HG02588 (cell line): Measurements from ENCODE around the gene CITED4.
A peak's percentile ranks its signal among the peaks of the same experiment; 100 is the strongest.

Source experiments
- ATAC-seq: cut with Tn5 transposase; IDR thresholded peaks from one replicate; pipeline ENCODE4 v1.9.1; 2021; ENCODE audit warnings: mild to moderate bottlenecking, moderate library complexity; ENCODE audit not compliant: unreplicated experiment

Gene CITED4

DNA sequence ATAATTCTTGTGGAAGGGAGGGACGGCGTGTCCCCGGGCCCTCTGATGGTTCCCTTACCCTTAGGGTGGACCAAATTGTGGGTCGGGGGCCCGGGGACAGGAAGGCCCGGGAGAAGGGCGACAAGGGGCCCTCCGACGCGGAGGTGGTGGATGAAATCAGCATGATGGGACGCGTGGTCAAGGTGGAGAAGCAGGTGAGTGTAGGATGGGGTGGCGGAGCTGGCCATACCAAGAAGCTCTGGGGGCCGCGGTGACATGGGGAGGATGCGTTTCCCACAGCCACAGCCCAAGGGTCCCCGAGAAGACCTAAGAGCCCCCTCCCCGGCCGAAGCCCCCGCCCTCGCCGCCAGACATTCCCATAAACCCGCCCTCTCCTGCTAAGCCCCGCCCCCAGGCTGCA lies 24.6 kb downstream of the CITED4 start:
- no peak for ATAC-seq

DNA sequence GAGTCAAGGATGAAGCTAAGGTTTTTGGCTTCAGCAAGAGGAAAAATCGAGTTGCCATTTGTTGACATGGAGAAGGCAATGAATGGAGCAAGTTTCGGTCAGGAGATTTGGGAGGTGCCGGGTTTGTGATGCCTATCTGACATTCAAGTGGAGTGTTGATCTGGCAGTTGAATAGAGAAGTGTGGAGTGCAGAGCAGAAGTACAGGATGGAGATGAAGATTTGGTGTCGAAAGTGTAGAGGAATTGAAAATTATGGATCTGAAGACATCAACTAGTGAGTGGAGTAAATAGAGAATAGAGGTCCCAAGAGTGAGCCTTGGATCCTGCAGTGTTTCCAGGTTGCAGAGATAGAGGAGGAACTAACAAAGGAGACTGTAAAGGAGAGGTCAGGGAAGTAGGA lies 25.9 kb downstream of the CITED4 start:
- no peak for ATAC-seq

DNA sequence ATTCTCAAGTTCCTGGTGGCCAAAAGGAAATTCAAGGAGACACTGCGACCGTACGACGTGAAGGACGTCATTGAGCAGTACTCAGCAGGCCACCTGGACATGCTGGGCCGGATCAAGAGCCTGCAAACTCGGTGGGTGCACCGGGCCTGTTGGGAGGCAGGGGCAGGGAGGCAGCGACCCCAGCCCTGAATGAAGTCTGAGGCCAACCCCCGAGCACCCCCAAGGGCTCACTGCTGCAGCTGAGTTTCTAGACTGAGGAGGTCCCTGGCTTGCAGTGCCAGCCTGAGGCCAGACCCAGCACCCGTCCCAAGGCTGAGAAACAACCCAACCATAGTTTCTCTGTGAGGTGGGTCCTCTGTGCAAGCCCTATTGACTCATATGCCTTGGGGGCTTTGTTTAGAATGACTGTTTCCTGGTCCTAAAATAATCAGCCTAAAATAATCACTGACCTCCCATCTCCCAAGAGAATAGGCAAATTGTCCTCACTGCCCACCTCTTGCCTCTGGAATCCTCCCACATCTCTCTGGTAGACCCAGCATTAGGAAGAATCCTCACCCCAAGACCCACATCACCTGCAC lies 27.1 kb downstream of the CITED4 start:
- ATAC-seq: no peak

DNA sequence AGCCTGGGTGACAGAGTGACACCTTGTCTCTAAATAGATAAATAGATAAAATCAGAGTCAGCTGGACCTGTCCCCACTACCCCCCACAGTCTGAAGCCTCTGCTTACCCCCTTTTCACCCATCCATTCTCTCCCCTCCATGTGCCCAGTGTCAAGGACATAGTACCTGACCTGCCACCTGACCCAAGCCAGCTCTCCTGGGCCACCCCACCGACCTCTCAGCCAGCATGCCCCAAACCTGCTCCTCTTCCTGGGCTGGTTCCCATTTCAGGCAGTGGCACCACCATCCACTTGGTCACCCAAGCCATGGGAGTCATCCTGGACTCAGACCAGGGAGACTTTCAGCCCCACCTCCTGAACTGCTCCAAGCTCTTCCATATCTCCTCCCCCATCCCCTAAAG lies 28.2 kb downstream of the CITED4 start:
- no peak for ATAC-seq

DNA sequence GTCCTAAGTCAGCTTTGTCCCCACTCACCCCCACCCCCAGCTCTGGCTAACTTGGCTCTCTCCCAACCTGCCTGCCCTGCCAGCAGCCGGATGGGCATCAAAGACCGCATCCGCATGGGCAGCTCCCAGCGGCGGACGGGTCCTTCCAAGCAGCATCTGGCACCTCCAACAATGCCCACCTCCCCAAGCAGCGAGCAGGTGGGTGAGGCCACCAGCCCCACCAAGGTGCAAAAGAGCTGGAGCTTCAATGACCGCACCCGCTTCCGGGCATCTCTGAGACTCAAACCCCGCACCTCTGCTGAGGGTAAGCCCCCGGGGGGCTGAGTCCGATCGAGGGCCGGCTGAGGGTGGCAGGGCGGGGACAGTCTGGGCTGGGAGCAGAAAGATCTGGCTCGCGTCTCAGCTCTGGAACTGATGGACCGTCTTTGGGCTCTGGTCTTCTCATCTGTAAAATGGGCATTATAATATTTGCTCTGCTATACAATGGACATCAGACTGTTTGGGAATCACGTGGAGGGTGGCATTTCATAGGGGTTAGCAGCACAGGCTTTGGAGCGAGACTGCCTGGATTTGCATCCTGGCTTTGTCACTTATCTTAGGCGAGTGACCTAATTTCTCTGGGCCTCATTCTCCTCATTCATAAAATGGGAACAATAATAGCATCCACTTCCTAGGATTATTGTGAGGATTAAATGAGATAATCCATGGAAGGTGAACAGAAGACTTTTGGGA lies 31.0 kb downstream of the CITED4 start:
- ATAC-seq: no peak

DNA sequence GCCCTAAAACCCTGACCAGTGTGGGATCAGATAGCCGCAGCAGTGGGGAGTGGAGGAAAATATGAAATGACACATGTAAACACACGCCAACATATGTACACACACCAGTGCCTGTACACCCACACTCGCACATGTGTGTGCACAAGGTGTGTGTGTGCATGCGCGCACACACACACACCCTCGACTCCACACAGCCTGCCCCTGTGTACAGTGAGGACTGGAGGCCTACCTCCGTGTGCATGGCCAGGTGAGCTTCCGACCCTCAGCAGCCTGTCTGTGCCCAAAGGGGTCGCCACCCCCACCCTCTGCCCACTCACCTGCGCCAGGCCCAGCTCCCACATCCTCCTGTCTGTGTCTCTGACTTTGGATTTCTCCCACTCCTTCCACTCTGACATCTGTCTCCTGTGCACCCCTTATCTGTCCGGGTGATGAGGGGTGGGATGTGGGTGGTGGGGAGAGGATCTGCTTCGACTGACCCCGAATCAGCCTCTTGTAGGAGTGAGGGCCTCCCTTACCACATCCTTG lies 31.7 kb downstream of the CITED4 start:
- no peak for ATAC-seq

DNA sequence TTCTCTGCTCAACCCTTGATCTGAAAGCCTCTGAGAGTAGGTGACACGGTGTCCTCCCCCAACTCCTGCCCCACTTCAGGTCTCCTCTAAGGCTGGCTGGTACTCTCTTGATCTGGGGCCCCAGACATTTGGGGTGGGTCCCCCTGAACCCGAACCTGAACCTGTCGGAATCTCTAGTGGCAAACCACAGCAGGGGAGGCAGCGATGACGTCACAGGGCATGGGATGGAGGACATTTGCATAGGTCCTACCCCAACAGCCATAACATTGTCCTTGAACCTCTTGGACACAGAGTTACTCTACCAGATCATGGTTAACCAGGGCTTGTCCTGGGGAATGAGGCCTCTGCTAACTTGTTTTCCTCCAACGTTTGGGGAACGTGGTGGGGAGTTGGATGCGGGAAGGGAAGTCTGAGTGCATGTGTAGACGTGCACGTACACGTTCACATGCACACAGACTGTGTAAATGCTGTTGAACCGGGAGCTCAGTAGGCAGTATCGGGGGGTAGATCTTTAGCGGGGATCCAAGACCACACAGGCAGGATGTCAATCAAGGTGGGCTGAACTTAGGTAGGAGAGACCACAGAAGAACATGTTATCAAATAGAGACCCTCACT lies 32.4 kb downstream of the CITED4 start:
- ATAC-seq: no peak

DNA sequence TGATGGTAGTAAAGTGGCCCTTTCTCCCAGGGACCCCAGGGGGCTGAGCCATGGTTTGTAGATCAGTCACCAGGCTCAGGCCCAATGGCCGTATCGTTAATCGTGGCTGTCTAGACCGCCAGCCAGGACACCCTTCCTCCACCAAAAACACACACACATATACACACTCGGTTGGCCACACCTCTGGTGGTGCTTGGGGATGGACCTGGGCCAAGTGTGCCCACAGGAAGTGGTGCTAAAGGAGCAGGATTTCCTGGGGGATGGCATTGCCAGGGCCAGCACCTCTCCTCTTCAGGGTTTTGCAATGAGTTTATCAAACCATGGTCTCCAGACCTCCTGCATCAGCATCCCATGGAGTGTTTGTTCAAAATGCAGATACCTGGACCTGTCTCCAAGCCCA lies 36.2 kb downstream of the CITED4 start:
- ATAC-seq: no peak

DNA sequence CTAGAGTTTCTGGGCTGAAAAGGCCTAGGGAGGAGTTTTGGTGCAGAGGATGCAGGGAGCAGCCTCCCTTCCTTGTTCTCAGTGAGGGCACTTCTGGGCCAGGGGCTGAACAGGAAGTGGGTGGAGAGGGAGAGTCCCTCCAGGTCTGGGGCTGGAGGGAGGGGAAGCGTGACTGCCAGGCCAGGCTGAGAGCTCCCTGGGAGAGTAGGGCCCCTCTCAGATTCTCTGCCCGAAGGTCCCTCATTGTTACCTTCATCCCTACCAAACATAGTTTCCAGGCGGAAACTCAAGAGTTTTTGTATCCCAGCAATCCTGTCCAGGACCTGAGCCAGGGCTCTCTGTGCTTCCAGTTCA lies 36.8 kb downstream of the CITED4 start:
- no peak for ATAC-seq

DNA sequence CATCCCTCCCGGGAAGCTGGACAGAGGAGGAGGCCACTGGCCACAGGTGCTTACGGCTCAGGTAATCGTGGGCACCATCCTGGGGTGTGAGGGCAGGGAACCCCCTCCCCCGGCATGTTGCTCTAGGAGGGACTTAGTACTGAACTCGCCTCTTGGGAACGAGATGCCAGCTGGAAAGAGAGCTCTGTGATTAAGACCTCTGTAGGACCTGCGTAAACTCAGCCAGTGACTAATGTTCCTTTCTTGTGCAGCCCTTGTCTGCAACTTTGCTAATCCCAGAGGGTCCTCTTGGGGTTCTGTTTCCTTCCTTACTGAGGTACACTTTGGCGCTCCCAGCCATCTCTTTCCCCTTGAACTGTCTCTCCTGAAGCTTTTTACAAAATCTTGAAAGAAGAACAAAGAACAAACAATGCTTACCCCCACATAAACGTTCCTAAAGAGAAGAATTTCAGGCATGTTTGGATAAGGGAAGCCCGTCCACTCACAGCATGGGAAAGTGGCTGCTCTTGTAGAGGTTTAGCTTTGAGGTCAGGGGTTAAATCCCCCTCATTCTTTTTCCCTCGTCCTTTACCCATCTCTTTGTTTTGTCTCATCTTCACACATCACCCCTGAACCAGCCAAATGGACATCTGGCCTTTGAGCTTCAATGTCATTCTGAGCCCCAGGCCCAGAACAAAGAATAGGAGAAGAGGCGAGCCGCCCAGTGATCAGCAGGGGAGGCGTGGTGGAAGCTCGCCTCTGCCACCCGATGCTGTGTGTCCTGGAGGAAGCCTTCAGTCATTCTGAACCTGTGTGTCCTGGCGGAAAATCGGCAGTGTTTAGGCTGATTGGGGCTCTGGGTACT lies 37.4 kb downstream of the CITED4 start:
- ATAC-seq: no peak

DNA sequence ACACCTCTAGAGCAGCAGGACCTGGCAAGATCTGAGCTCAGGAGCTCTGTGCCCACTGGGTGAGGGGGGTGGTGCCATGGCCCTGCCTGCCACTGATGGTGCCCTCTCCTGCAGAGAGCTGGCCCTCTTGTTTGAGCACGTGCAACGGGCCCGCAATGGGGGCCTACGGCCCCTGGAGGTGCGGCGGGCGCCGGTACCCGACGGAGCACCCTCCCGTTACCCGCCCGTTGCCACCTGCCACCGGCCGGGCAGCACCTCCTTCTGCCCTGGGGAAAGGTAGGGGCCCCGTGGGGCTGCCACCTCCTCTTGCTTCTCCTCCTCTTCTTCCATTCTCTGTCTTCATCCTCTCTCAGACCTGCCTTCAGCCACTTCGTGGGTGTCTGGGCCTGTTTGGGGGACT lies 38.2 kb downstream of the CITED4 start:
- ATAC-seq: no peak

DNA sequence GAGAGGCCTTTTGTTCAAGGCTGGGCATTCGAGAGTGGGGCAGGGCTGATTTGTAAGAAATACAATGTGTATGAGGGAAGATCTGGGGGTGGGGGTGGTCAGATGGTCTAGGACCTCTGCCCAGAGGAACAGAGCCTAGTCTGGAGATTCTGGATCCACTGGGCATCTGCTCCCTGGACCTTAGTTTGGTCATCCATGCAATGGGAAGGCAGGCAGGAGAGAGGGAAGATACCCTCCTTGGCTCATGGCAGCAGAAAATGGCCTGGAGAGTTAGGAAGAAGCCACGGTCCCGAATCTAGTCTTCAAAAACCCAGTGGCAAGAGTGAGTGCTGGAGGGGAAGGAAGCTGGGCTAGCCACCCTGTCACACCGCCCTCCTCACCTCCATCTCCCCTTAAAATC lies 38.8 kb downstream of the CITED4 start:
- no peak for ATAC-seq

DNA sequence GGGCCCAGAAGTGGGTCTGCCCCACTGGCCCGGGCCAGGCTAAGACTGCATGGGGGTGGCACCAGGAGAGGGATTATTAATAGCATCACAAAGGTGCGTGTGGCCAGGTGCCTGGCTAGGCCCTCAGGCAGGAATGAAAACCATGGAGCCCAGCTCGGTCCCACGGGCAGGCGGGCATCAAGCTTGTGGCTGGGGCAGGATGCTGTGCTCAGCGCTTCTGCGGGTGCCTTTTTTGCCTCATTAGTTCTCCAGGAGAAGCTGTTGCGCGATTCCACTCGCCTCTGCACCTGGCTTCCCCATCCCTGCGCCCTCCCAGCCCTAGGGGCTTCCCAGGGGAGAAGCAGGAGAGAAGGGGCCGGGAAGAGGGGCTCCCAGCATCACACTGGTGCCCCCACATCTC lies 39.3 kb downstream of the CITED4 start:
- no peak for ATAC-seq

DNA sequence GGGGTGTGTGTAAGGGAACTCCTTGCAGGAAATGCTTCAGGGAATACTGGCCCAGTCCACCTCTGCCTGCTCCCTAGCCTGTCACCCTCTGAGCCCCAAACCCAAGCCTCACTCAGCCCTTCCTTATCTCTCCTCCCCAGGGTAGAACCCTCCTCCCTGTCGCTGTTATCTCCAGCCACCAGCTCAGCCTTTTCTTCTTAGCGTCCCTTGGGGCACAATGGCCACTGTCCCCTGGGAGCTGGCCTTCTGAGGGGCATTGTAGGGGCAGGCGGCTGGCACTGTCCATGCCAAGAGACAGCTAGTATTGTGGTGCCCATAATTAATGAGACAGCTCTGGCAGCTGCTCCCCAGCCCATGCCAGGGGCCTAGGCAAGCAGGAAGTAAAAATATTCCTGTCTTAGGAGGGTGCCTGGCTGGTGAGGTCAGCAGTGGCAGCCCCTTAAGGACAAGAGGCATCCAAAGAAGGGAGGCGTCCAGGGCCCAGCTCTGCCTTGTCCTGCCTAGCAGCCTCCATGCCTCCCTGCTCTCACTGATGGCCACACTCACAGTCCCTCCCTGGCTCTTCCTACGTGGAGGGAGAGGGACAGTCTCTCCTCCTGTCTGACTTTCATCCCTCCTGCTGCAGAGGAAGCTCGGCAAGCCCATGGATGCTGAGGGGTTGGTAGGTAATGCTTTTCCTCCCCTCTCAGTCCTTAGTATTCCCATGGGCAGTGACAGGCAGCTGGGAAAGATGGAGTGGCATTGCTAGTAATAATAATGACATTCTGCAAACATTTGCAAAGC lies 41.1 kb downstream of the CITED4 start:
- ATAC-seq: no peak

DNA sequence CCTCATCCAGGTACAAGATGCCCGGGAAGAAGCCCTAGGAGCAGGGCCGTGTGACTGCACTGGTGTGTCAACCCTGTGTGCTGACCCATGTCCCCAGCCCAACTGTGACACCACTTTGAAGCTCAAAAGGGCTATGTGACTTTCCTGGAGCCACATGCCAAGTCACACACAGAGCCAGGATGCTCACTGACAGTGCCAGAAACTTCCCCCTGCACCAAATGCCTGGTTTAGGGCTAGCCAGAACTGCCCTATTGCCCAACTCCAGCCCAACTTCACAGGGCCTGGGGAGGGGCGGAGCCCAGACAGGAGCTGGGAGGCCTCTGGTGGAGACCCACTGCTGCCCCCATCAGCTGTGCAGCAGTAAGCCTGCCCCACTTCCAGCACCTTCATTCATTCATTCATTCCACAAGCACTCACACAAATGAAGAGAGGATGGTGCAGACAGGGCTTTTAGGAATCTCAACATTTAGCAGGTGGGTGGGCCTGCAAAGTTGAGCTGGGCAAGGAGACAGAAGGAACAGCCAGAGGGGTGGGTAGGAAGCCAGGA lies 41.8 kb downstream of the CITED4 start:
- no peak for ATAC-seq

DNA sequence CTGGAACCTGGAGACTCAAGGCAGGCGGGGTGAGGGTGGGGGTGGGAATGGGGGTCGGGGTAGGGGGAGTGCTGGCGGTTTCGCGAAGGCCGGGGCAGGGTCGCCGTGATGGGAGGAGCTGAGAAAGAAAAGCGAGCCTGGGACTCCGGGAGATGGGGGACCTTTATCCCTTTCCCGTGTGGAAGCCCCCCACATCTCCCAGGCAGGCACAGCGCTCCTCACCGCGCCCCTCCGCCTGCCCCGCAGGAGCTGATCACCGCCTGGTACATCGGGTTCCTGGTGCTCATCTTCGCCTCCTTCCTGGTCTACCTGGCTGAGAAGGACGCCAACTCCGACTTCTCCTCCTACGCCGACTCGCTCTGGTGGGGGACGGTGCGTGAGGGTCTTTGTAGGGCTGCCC lies 43.1 kb downstream of the CITED4 start:
- ATAC-seq: no peak

DNA sequence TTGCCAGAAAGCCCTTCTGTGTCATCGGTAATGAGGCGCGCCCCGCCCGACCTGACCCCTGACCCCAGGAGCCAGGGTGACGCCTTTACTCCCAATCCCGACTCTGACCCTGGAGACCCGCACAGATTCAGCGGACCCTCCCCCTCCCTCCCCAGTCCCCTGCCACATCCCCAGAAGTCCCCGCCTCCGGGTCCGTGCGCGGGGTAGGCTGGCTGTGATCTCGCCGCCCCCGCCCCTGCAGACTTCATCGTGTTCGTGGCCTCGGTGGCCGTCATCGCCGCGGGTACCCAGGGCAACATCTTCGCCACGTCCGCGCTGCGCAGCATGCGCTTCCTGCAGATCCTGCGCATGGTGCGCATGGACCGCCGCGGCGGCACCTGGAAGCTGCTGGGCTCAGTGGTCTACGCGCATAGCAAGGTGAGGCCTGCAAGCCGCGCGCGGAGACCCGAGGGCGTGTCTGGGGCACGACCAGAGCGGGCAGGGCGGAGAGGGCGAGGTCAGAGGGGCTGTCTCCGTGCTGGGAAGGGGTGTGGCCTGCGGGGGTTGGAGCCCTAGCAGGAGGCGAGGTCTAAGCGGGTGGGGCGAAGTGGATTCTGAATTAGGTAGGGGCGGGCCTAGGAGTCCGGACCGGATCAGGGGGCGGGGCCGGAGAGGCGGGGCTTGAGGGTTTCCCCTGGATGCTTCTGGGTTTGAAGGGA lies 43.8 kb downstream of the CITED4 start:
- ATAC-seq: peak; percentile 61

DNA sequence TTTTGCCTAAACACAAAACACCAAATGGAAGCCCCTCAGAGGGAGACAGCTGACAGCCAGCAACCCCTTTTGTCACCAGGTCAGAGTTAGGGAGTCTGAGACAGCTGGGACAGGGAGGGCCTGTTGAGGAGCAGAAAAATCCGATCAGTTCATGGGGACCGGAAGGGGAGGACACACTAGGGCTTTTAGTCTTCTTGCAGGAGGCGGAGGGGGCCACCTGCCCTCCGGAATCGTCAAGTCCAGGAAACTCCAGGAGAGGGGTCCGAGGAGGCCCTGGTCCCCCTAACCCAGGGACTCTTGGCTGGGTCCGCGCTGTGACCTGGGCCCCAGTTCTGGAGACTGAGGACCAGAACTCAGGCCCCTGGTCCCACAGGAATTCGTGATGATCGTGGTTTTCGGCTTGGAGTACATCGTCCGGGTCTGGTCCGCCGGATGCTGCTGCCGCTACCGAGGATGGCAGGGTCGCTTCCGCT lies 44.3 kb downstream of the CITED4 start:
- ATAC-seq: no peak

DNA sequence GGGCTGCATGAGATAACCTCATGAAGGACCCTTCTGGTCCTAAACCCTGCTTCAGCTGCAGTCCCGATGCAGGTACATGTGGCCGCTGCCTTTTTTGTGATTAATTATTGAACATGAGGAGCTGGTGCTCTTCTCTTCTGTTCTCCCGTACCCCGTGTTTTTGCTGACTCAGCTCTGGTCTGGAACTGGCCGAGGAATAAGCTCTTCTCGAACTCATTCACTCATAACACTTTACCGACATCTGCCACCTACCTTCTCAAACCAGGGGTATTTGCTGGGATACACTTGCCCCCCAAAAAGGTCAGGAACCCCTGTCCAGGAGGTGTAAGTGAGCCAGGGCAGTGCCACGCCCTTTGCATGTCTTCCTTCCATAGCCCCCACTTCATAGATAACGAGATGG lies 46.7 kb downstream of the CITED4 start:
- no peak for ATAC-seq
